DOHH2 (cell line): ENCODE measurements around the gene CCND3.

Experiments used
- H3F3A ChIP-seq: fragments of 200-600 bp; sonication (generic), shearing (Covaris generic); 2 replicates; pipeline ENCODE4 v1.6.0; 2016; ENCODE audit warnings: antibody characterized with exemption, mild to moderate bottlenecking; ENCODE audit not compliant: control insufficient read depth, insufficient read depth
- H3K27ac ChIP-seq: fragments of 200-600 bp; sonication (generic); 2 replicates; pipeline ENCODE4 v1.5.1; 2014; ENCODE audit warnings: low read depth, mild to moderate bottlenecking, low read length, moderate library complexity
- H3K27me3 ChIP-seq: fragments of 200-600 bp; sonication (generic); 2 replicates; pipeline ENCODE4 v1.6.1; 2014; ENCODE audit warnings: mild to moderate bottlenecking, low read length, mixed read lengths; ENCODE audit not compliant: control insufficient read depth
- H3K36me3 ChIP-seq: fragments of 200-600 bp; sonication (generic); 2 replicates; pipeline ENCODE4 v1.6.1; 2014; ENCODE audit warnings: mild to moderate bottlenecking, low read length, moderate library complexity, mixed read lengths; ENCODE audit not compliant: control insufficient read depth
- H3K4me1 ChIP-seq: fragments of 200-600 bp; sonication (generic); 2 replicates; pipeline ENCODE4 v1.6.1; 2014; ENCODE audit warnings: mild to moderate bottlenecking, low read length, mixed read lengths; ENCODE audit not compliant: control insufficient read depth
- H3K4me2 ChIP-seq: fragments of 200-600 bp; sonication (generic); 2 replicates; pipeline ENCODE4 v1.6.0; 2014; ENCODE audit warnings: mild to moderate bottlenecking, low read length, moderate library complexity
- H3K4me3 ChIP-seq: fragments of 200-600 bp; sonication (generic); 2 replicates; pipeline ENCODE4 v1.5.1; 2014; ENCODE audit warnings: mild to moderate bottlenecking, low read length, mixed read lengths
- H3K79me2 ChIP-seq: fragments of 200-600 bp; sonication (generic); 2 replicates; pipeline ENCODE4 v1.6.1; 2014; ENCODE audit warnings: mild to moderate bottlenecking, low read length, mixed read lengths; ENCODE audit not compliant: control insufficient read depth
- H3K9me2 ChIP-seq: fragments of 200-600 bp; sonication (generic); replicated peaks from 2 replicates; pipeline ENCODE4 v1.6.1; 2014; ENCODE audit warnings: mild to moderate bottlenecking, low read length, mixed read lengths; ENCODE audit not compliant: control insufficient read depth
- H3K9me3 ChIP-seq: fragments of 200-600 bp; sonication (generic); 2 replicates; pipeline ENCODE4 v1.6.1; 2014; ENCODE audit warnings: antibody characterized with exemption, low read length, mixed read lengths; ENCODE audit not compliant: control insufficient read depth, insufficient read depth
- H4K20me1 ChIP-seq: fragments of 200-600 bp; sonication (generic); 2 replicates; pipeline ENCODE4 v1.6.0; 2014; ENCODE audit warnings: low read depth, mild to moderate bottlenecking, antibody characterized with exemption, low read length, moderate library complexity; ENCODE audit not compliant: control insufficient read depth, insufficient read depth
- CTCF ChIP-seq: fragments of 200-600 bp; sonication (generic); IDR thresholded peaks from one replicate; pipeline ENCODE4 v1.5.1; 2014; ENCODE audit warnings: antibody characterized with exemption, mild to moderate bottlenecking, low read depth, low read length; ENCODE audit not compliant: poor library complexity, severe bottlenecking
- EZH2phosphoT487 ChIP-seq: fragments of 200-600 bp; sonication (generic); IDR thresholded peaks from 2 replicates; pipeline ENCODE4 v1.6.1; 2017; ENCODE audit warnings: borderline replicate concordance, mild to moderate bottlenecking, antibody characterized with exemption, low read length, moderate library complexity, mixed read lengths

CCND3 gene

GRCh38 chr6:41922154-41922553 lies 19.5 kb downstream of the CCND3 start:
- Histone ChIP-seq H3K36me3 (peaks cover 52% of the 10 kb centered on the region), H3K4me3 (peak overlapping the region; percentile 95), H3K27ac (peak overlapping the region; percentile 80), H3K9me3 (no peaks in the 10 kb centered on the region), H4K20me1 (peaks cover 6% of the 10 kb centered on the region; the same call in 1 of the 2 replicates), H3K4me2 (peak overlapping the region; percentile 82), H3K9me2 (no peaks in the 10 kb centered on the region), H3F3A (0 out of 2 replicates have a peak, but pooled peaks cover 4% of the 10 kb centered on the region), H3K4me1 (peaks cover 38% of the 10 kb centered on the region), H3K27me3 (no peaks in the 10 kb centered on the region), H3K79me2 (peaks cover 90% of the 10 kb centered on the region)
- TF ChIP-seq CTCF, result no peak
- no peak for TF ChIP-seq EZH2phosphoT487

- H3K9me3 ChIP-seq, result no peaks in the 10 kb centered on the region
- H3K4me3 ChIP-seq, result peak overlapping the region; percentile 95
- H3K27me3 ChIP-seq, result no peaks in the 10 kb centered on the region
- H3K27ac ChIP-seq, result peak overlapping the region; percentile 80
- peaks cover 50% of the 10 kb centered on the region for H3K36me3 ChIP-seq
- peaks cover 6% of the 10 kb centered on the region; the same call in 1 of the 2 replicates for H4K20me1 ChIP-seq
- no peaks in the 10 kb centered on the region for H3K9me2 ChIP-seq
- 0 out of 2 replicates have a peak, but pooled peaks cover 2% of the 10 kb centered on the region for H3F3A ChIP-seq
- peak overlapping the region; percentile 82 for H3K4me2 ChIP-seq
- H3K4me1 ChIP-seq, result peaks cover 38% of the 10 kb centered on the region
- H3K79me2 ChIP-seq, result peaks cover 87% of the 10 kb centered on the region
- no peak for TF ChIP-seq CTCF
- no peak for TF ChIP-seq EZH2phosphoT487
Measured at GRCh38 chr6:41921712-41921998, 20.0 kb downstream of the CCND3 start.

DNA sequence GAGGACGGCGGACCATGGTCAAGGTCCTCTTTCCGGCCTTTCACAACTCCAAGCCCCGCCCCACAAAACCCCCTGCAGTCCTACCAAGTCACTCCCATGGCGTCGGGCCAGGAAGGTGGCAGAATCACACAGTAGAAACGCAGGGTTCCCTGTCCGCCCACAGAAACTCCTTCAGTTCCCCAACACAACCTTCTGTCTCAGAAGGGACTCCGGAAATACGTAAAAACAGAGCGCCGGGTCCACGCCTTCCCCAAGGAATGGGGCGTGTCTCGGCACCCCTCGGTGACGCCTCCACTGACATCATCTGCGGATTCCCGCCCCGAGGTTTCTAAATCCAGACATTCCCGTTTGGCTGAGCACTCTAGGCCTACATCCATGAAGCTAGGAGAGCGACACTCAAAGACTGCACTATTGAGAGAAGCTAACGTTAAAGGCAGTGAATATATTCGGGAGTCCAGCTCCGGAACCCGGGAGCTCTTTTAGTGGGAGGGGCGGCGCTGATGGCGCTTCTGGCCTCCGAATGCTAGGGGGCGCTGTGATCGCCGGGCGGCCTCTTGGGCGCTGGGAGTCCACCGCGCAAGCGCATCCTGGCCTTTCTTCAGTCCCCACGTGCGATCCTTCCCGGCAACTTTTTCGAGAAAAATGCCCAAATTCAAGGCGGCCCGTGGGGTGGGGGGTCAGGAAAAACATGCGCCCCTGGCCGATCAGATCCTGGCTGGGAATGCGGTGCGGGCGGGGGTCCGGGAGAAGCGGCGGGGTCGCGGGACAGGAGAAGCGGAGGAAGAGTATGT lies 20.5 kb downstream of the CCND3 start, which contains the start of the genes BYSL and MED20:
Gene BYSL (plus strand): TSS at position 579 of the 791 bp plus-strand sequence. CDS start 64 bp downstream, at position 643.
Gene MED20 (minus strand): TSS at position 219 of the 791 bp plus-strand sequence. CDS start 121 bp downstream, at position 98.
- Histone ChIP-seq H3K27ac (peak within 1 kb of the TSS; percentile 80), H4K20me1 (peaks cover 6% of the 10 kb centered on the region; the same call in 1 of the 2 replicates), H3K4me3 (peak within 1 kb of the TSS; percentile 95), H3K27me3 (no peaks in the 10 kb centered on the region), H3F3A (0 out of 2 replicates have a peak, but pooled peaks cover under 1% of the 10 kb centered on the region), H3K36me3 (peaks cover 52% of the 10 kb centered on the region), H3K4me2 (peak within 1 kb of the TSS; percentile 82), H3K79me2 (peaks cover 86% of the 10 kb centered on the region), H3K9me3 (no peaks in the 10 kb centered on the region), H3K4me1 (peaks cover 38% of the 10 kb centered on the region), H3K9me2 (no peaks in the 10 kb centered on the region)
- TF ChIP-seq EZH2phosphoT487 (no peak), CTCF (peak; percentile 97)
